BJ (cell line): ENCODE data around the gene HRH3. TPM values are rescaled to one million over a fixed set of nuclear protein-coding genes. Genes with fewer than 3 reads are reported as not detected.

ENCODE experiments used
- CTCF ChIA-PET: fragments of 350-600 bp; formaldehyde crosslinking; extraction: SDS; loops from one replicate; lab custom pipeline; 2021; ENCODE audit warnings: antibody characterized with exemption, inconsistent platforms; lab: Yijun Ruan, JAX
- POLR2A ChIA-PET: fragments of 300-600 bp; sonication (Branson Sonifier 250); formaldehyde crosslinking; extraction: SDS; loops from one replicate; lab custom pipeline; 2021; ENCODE audit warnings: antibody characterized with exemption; lab: Charles Lee
- DNase-seq: peaks from one replicate; pipeline ENCODE4 v3.0.0-alpha.2; 2011; ENCODE audit warnings: low read depth
- H3K27me3 ChIP-seq: 2 replicates; pipeline ENCODE4 v1.6.0; 2011; ENCODE audit warnings: low read length; ENCODE audit not compliant: control insufficient read depth, insufficient read depth
- H3K36me3 ChIP-seq: 2 replicates; pipeline ENCODE4 v1.5.1; 2011; ENCODE audit warnings: low read length; ENCODE audit not compliant: control insufficient read depth, insufficient read depth
- H3K4me3 ChIP-seq: 2 replicates; pipeline ENCODE4 v1.5.1; 2011; ENCODE audit warnings: low read depth, mild to moderate bottlenecking, control low read depth, low read length
- CTCF ChIP-seq: IDR thresholded peaks from 2 replicates; pipeline ENCODE4 v1.5.1; 2011; ENCODE audit warnings: low read depth, mild to moderate bottlenecking, control low read depth, inconsistent platforms, low read length, moderate library complexity; ENCODE audit not compliant: insufficient read depth
- polyA plus RNA-seq: library from polyadenylated mRNA; depleted of rRNA; stranded (reverse); fragments of >200 nt; gene quantifications from 2 replicates; pipeline ENCODE4 v1.2.3, GENCODE V29; 2011

HRH3 gene
- polyA plus RNA-seq, 1 experiment, result not detected

DNA sequence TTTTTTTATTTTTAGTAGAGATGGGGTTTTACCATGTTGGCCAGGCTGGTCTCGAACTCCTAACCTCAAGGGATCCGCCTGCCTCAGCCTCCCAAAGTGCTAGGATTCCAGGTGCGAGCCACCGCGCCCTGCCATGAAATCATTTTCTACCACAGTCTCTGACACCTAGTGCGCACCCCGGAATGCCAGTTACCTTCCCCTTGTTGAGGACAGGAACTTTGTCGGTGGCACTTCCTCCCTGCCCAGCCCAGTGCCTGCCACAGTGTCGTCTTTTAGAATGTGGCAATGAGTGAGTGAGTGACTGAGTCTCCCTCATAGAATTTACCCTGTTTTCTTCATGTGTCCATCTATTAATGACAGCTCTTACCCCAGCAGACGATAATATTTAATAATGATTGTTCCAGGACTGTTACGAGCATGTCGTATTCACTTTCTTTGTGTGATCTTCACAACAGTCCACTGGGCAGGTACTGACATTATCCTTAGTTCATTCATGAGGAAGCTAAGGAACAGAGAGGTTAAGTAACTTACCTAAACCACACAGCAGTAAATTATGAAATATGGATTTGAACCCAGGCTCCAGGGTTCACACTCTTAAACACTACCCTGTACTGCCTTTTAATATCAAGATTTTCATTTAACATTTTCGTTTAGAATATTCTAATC lies 20.1 kb upstream of the HRH3 start:
- no peak for DNase-seq
- H3K4me3 ChIP-seq, result no peak overlapping the region
- no peak for TF ChIP-seq CTCF
- peaks cover 3% of the 10 kb centered on the region for H3K36me3 ChIP-seq
- CTCF ChIA-PET, result no interaction called here
- POLR2A ChIA-PET, result no interaction called here
- H3K27me3 ChIP-seq, result no peaks in the 10 kb centered on the region; the same call in 1 of the 2 replicates

- Histone ChIP-seq H3K36me3 (peaks cover 1% of the 10 kb centered on the region), H3K4me3 (peak overlapping the region; percentile 84), H3K27me3 (no peaks in the 10 kb centered on the region; the same call in 1 of the 2 replicates)
- DNase-seq, result no peak
- TF ChIP-seq CTCF, result no peak
- CTCF ChIA-PET, result no interaction called here
- POLR2A ChIA-PET, result no interaction called here
Measured at GRCh38 chr20:62239278-62239879, 19.3 kb upstream of the HRH3 start.

DNA sequence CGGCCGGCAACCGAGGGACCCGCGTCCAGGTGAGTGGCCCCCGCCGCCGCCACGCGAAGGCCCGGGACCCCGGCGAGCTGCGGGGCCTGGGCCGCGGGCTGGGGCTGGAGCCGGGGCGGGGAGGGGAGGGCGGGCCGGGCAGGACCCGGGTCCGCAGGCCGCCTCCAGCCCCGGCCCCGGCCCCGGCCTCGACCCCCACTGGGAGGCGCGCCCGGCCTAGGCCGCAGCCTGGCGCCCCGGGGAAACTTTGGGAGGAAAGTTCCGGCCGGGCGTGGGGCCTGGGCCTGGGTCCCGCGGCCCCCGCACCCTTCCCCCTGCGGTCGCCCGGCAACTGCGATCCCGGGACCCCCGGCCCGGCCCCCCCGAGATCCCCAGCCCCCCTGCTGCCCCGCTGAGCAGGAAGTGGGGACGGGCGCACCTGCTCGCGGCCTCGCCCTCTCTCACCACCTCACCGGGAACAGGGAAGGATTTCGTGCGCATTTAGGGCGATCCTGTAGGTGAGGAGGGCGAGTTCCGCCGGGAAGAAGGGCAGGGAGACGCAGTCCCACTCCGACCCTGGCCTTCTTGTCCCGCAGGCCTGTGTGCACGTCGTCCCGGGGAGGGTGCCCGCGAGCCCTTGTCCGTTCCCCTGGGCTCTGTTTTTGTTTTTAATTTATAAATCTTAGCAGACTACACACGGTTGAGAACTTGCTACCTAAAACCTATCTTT lies 18.6 kb upstream of the HRH3 start:
- Histone ChIP-seq H3K27me3 (no peaks in the 10 kb centered on the region; the same call in 1 of the 2 replicates), H3K4me3 (peak overlapping the region; percentile 84), H3K36me3 (peaks cover 1% of the 10 kb centered on the region)
- DNase-seq, result no peak
- CTCF ChIA-PET, result interaction anchor here (1.0 kb wide), 1 partner anchor 172 kb away, joined by 3 read pairs; no protein-coding TSS in a partner anchor
- no peak for TF ChIP-seq CTCF
- POLR2A ChIA-PET, result no interaction called here

- DNase-seq, result peak; percentile 88
Measured at GRCh38 chr20:62237801-62238568, 17.9 kb upstream of the HRH3 start, which contains the start of gene OSBPL2. OSBPL2 (plus strand) TSS chr20:62238521; CDS start chr20:62256185, 17,664 bp downstream.

More at GRCh38 chr20:62237801-62238568, 17.9 kb upstream of the HRH3 start, which contains the start of gene OSBPL2:
- Histone ChIP-seq H3K27me3 (no peaks in the 10 kb centered on the region; the same call in 1 of the 2 replicates), H3K4me3 (peak within 1 kb of the TSS; percentile 84), H3K36me3 (peaks cover 1% of the 10 kb centered on the region)
- POLR2A ChIA-PET, result no interaction called here
- CTCF ChIA-PET, result interaction anchor here (1.0 kb wide), 1 partner anchor 171 kb away, joined by 3 read pairs; no protein-coding TSS in a partner anchor
- no peak for TF ChIP-seq CTCF
